Activated CD8-positive, alpha-beta memory T cell treated with anti-CD3 and anti-CD28 coated beads, Interleukin-2, amount 50 U/mL, for 4 hours (primary cell): ENCODE results near the gene ALPK1.
"Not testable (repeated sequence)": the region's sequence is repeated elsewhere in the genome, so short reads cannot be mapped to it uniquely, and the experiment has no call there.

Experiments used
- DNase-seq: peaks from one replicate; pipeline ENCODE4 v3.0.0-alpha.2; 2020

Gene ALPK1

DNA sequence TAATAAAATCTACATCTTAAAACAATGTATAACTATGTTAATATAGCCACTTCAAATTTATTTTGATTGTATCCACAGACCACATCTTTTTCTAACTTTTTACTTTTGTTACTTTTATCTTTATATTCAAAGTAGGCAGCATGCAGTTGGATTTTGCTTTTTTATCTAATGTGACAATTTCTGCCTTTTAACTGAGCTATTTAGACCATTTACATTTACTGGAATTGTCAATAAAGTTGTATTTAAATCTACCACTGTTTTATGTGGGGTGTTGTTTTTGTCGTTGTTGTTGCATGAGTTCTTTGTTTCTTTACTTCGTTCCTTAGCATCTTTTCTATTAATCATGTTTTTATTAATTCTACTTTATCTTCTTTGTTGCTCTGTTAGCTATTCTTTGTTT, 176.8 kb downstream of the ALPK1 start:
- DNase-seq, result no peak

DNA sequence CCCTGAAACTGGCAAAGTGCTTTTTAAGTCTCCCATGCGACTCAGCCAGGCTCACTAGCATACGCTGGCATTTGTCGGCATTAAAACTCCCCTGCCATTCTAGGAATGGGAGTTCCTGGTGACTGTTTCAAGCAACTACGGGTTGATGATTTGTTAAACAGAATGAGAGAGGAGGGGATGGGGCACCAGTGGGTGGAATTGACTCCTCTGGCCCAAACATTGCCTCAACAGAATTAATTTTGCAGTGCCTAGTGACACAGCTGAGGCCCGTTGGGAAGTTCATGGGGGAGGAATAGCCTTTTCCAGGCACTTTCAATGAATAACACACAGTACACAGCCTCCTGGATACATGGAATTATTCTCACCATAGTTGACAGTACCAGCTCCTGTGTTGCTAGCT, 188.8 kb downstream of the ALPK1 start:
- no peak for DNase-seq

DNA sequence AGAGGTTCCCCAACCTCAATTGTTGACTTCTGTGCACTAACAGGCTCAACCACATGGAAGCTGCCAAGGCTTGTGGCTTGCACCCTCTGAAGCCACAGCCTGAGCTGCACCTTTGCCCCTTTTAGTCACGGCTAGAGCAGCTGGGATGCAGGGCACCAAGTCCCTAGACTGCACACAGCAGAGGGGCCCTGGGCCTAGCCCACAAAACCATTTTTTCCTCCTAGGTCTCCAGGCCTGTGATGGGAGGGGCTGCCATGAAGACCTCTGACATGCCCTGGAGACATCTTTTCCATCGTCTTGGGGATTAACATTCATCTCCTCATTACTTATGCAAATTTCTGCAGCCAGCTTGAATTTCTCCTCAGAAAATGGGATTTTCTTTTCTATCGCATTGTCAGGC, 193.6 kb downstream of the ALPK1 start:
- DNase-seq, result not testable (repeated sequence)
